GM21526 (cell line): ENCODE data around the gene MTMR8.

Experiments
- ATAC-seq: cut with Tn5 transposase; IDR thresholded peaks from one replicate; pipeline ENCODE4 v1.9.1; 2021; ENCODE audit warnings: moderate library complexity; ENCODE audit not compliant: unreplicated experiment, low FRiP score

Gene MTMR8

DNA sequence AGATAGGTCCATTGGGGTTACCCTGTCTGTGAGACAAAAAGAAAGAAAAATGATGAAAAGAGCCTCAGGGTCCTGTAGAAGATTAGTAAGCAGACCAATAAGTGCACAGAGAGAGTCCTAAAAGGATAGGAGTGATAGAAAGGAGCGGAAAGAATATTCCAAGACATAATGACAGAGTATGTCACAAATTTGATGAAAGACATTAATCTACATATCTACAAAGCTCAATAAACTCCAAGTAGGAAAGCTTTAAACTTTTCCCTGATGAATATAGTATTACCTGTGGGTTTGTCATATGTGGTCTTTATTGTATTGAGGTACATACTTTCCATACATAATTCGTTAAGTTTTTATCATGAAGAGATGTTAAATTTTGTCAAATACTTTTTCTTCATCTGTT is 73.7 kb downstream of the MTMR8 start:
- ATAC-seq, result no peak

DNA sequence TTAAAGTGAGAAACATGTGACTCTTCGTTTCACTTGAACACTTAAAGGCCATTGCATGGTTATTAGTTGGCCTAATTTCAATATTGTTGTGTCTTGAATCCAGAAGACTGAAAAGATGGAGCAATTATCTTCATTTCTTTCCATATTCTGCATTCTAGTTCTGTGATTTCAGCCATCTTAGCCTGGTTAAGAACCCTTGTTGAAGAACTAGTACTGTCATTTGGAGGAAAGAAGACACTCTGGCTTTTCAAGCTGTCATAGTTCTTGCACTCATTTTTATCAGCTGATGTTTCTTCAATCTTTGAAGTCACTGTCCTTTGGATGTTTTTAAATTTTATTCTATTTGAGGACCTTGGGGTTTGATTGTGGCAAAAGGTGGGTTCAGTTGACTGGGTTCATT is 81.6 kb downstream of the MTMR8 start:
- ATAC-seq, result no peak

DNA sequence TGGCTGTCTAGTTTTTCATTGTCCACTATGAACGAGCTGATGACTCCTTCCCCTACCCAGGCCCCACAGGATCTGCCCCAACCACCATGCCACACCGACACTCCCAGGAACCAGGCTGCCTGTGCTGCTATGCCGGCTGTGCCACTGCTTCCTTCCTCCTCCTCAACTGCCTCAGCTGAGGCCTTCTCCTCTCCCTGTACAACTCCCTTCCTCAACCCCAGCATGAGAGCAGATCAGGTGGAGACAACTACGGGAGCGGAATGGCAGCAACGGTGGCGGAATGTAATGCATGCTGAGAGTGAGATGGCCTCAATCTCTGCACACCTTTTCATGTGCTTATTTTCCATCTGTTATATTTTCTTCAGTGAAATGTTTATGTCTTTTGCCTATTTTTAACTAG is 88.5 kb downstream of the MTMR8 start:
- no peak for ATAC-seq

DNA sequence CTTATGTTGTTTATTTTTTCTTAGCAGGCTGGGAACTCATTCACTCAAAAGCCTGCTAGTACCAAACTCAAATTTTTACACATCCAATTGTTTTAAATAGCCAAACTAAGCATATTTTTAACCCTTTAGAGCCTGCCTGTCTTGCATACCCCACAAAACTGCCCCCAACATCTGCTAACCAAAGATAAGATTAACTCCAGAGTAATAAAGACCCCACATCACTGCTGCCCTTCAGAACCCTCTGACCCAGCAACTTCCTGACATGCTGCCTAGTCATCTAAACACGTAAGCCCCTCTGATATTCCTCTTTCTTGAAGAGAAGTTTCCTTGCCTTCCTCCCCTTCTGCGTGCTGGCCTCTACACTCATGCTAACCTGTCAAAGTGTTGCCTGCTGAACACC is 104.1 kb downstream of the MTMR8 start:
- no peak for ATAC-seq

DNA sequence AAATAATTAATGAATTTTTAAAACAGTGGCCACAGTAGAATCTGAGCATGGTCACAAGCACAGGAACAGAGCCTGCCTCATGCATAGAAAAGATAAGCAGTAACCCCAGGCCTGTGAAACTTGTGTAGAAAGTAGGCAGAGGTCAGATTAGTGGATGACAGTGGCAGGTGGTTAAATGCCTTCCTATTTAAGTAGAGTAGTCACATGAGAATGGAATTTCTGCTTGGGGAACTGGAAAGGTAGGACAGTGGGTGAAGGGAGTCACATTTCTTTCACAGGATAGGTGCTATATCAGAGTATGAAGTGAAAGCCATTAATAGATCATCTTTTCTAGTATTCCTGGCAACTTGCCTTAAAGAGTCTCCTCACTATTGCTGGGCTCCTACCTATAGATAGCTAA is 130.0 kb downstream of the MTMR8 start:
- no peak for ATAC-seq

DNA sequence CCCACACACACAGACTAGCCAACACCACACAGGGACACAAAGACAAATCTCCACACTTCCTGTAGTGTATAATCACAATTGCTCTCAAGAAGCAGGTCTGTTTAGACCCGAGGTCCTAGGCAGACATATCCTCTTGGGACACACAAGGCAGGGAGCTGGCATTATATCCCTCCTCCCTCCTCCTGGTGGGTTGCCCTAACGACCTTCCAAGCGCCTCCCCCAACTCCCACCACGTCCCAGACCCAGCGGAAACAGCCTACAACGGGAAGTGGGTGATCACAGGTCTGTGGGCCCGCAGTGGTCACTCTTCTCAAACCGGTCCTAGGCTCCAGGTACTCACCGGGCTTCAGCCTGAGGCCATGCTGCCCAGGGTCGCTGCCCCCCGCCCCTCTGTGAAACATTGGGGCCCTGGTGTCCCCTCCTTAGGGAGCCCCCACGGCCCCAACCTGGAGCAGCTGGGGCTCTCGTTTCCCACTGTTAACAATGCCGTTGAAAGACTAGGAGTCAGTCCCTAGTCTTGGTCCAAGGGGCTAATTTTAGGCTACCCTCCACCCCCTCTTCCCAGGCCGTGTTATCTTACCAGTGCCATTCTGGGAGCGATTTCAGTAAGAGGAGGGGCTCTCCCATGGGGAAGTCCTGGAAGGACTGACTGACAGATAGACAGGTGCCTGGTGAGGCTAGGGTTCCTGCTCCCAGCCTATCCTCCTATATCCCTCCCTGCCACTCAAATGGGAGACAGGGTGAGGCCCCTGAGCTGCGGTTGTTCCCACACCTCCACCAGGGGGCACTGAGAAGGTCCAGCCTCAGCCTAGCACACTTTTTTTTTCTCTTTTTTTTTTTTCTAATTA is 164.9 kb downstream of the MTMR8 start, which contains the start of gene ASB12:
Gene ASB12 (minus strand): TSS at position 485 of the 848 bp plus-strand sequence. CDS start 4,957 bp downstream, outside the sequence.
- ATAC-seq, result no peak

DNA sequence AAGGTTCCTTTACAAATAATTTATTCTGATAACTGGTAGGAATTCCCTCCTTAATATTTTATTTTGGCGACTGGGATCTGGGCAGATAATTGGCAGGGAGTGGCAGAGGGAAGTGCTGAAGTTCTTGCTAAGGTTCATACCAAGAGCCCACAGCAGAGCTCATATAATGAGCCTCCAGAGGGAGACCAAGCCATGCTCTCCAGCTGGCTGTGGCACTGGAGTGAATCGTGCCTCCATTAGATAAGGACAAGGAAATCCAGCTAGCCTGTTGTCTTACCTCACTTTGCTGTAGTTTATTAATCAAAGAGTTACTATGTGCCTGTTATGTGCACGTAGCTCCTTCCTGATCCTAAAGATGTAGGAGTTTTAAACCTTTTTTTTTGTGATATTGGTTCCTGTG is 166.1 kb downstream of the MTMR8 start:
- no peak for ATAC-seq
